Smooth muscle cell of the umbilical artery (primary cell): ENCODE data around the gene MAP1LC3B. TPM values are rescaled to one million over a fixed set of nuclear protein-coding genes. Genes with fewer than 3 reads are reported as not detected.

Experiments used
- total RNA-seq: library from RNA; depleted of rRNA; stranded (reverse); fragments of >200 nt; gene quantifications from 2 replicates; pipeline ENCODE4 v1.2.3, GENCODE V29; 2014

MAP1LC3B gene
- total RNA-seq: 48.1 and 65.6 TPM in 2 replicates

GRCh38 chr16:87391950-87392820, at the start of gene MAP1LC3B:
MAP1LC3B (plus strand) TSS chr16:87392336; CDS start chr16:87392428, 92 bp downstream.

GRCh38 chr16:87383505-87384161, 8.5 kb upstream of the MAP1LC3B start, which contains the start of gene FBXO31:
FBXO31 (minus strand) TSS chr16:87383776; CDS start chr16:87383744, 32 bp downstream.

Other genes starting within 250 kb of the MAP1LC3B start
- 4.5 and 6.1 TPM in 2 replicates for gene C16orf95, start 74.9 kb upstream of the MAP1LC3B start, total RNA-seq
- 21.7 and 44.2 TPM in 2 replicates for gene FBXO31, start 8.6 kb upstream of the MAP1LC3B start, total RNA-seq
- 10.7 and 11.4 TPM in 2 replicates for gene ZCCHC14, start 100.7 kb downstream of the MAP1LC3B start, total RNA-seq
- gene JPH3, start 210.2 kb downstream of the MAP1LC3B start, total RNA-seq: not detected in 2 replicates